Adrenal gland (tissue), 12 donors: Measurements from ENCODE around the gene FUBP1. TPM values are rescaled to one million over a fixed set of nuclear protein-coding genes. Genes with fewer than 3 reads are reported as not detected.
A peak's percentile ranks its signal among the peaks of the same experiment; 100 is the strongest.

Source experiments
- DNase-seq, 7 donors: peaks; one replicate each; pipeline ENCODE4 v3.0.0-alpha.2; 2019 to 2020
- H3K27ac ChIP-seq, 5 donors: fragments of 200-600 bp; sonication (generic) in 4 of 5; 1 replicate in 3 of 5; 2 replicates in 2 of 5; pipeline versions ENCODE4 v1.5.1 to v1.8.0; 2016 to 2020; ENCODE audit warnings: mild to moderate bottlenecking in 1 of 5
- H3K27me3 ChIP-seq: fragments of 200-600 bp; 2 replicates; pipeline ENCODE4 v1.8.0; 2021
- H3K36me3 ChIP-seq, 2 donors: fragments of 200-600 bp; replicated peaks in 1 of 2; 1 replicate in 1 of 2; 2 replicates in 1 of 2; pipeline versions ENCODE4 v1.5.1 to v1.8.0; 2018 to 2022
- H3K4me1 ChIP-seq, 2 donors: fragments of 200-600 bp; replicated peaks in 1 of 2; 1 replicate in 1 of 2; 2 replicates in 1 of 2; pipeline versions ENCODE4 v1.5.1 to v1.8.0; 2018 to 2021
- H3K4me3 ChIP-seq, 4 donors: fragments of 200-600 bp; sonication (generic) in 3 of 4; one replicate each; pipeline ENCODE4 v1.5.1; 2016 to 2018
- H3K9me3 ChIP-seq, 3 donors: fragments of 200-600 bp; sonication (generic) in 1 of 3; replicated peaks in 1 of 3; 1 replicate in 2 of 3; 2 replicates in 1 of 3; pipeline versions ENCODE4 v1.5.1 to v1.8.0; 2016 to 2021
- POLR2A ChIP-seq, 2 donors: fragments of 450-650 bp; IDR thresholded peaks; one replicate each; pipeline ENCODE4 v1.6.1; 2017; ENCODE audit warnings: antibody characterized with exemption in 2 of 2, mild to moderate bottlenecking in 2 of 2, moderate library complexity in 1 of 2
- WGBS, 4 donors: extraction: QIAGEN DNeasy Blood & Tissue Kit in 2 of 4; methylation state at CpG; one replicate each; pipeline versions ENCODE4 v1.1.5 to v1.1.7; 2013 to 2017; 5-methylcytosine and 5-hydroxymethylcytosine counted together
- intact Hi-C, 2 donors: fragments of 100-400 bp; cut with DNase I; formaldehyde crosslinking; loops; one replicate each; pipeline versions ENCODE4 v1.14.1 to v1.15.0; 2022 to 2023
- polyA plus RNA-seq, 3 donors: library from polyadenylated mRNA; stranded (reverse); fragments of 200-250 nt in 2 of 3; fragments of 350-450 nt in 1 of 3; fragmentation: Illumina TruSeq in 1 of 3; extraction: RNeasy Lipid Tissue Mini Kit (QIAGEN cat#74804) in 1 of 3; gene quantifications; one replicate each; pipeline ENCODE4 v1.2.3, GENCODE V29; 2013 to 2014
- total RNA-seq, 9 donors: library from RNA; depleted of rRNA in 4 of 9; stranded (reverse); fragments of >200 nt in 4 of 9; fragments of 120-200 nt in 1 of 9; fragmentation: NEBNext Ultra II Directional in 1 of 9; extraction: Animal tissue kit (Norgen Biotek cat#: 25700) in 1 of 9; gene quantifications; one replicate each; pipeline versions ENCODE4 v1.1.0 to v1.2.4, GENCODE V29; 2013 to 2023
- TF ChIP-seq, protein P1 (sequence below), 6 experiments: fragments of 450-650 bp in 4 of 6; fragments of 200-600 bp in 2 of 6; sonication (generic) in 1 of 6; IDR thresholded peaks; 1 replicate in 5 of 6; 2 replicates in 1 of 6; pipeline versions ENCODE4 v1.5.1 to v1.8.0; 2016 to 2021; ENCODE audit warnings: antibody characterized with exemption in 6 of 6, mild to moderate bottlenecking in 2 of 6, moderate library complexity in 1 of 6
- donor health status: healthy with polysubstance abuse.
- donor health status: Bipolar disorder and iron deficiency.
- donor health status: DM: yes; HTN: yes; CAD: no.
- donor health status: DM: no; HTN: no; CAD: no.
- donor health status: DM: no; HTN: no; CAD: no.
- donor health status: DM: yes; HTN: yes; CAD: no.

Gene FUBP1
- total and polyA plus RNA-seq, 12 donors: 37.3 to 177 (median 108) TPM

DNA sequence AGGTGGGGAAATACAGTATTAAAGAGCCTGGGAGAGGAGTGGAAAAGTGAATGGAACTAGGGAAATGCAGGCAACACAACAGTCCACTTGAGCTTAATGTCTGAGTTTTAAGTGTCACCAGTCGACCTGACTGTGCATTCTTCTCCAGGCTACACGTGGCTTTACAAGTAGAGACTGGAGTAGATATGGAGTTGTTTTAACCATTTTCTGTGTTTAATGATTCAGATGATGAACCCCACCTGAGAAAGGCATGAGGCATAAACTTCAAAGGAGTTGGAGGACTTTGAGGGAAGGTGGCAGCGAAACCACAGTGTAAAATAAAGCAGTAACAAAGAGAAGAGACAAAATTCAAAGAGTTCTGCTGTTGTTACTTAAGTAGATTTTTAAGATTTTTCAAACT is 12.6 kb downstream of the FUBP1 start:
- 87 to 90% (median 88%) methylated on average over 3 of the region's 3 CpGs for WGBS, 4 donors
- no peak for DNase-seq
- Histone ChIP-seq H3K4me1 (peaks cover 9 to 45% of the 10 kb centered on the region in 2 donors), H3K4me3 (no peak overlapping the region), H3K27ac (no peak overlapping the region), H3K36me3 (peaks cover 0 to 82% of the 10 kb centered on the region in 2 donors), H3K9me3 (no peaks in the 10 kb centered on the region), H3K27me3 (no peaks in the 10 kb centered on the region)
- intact Hi-C loops: no loop called here
- TF ChIP-seq POLR2A (IDR thresholded peaks at IDR 0.05): no peak
- TF ChIP-seq, protein P1, sequence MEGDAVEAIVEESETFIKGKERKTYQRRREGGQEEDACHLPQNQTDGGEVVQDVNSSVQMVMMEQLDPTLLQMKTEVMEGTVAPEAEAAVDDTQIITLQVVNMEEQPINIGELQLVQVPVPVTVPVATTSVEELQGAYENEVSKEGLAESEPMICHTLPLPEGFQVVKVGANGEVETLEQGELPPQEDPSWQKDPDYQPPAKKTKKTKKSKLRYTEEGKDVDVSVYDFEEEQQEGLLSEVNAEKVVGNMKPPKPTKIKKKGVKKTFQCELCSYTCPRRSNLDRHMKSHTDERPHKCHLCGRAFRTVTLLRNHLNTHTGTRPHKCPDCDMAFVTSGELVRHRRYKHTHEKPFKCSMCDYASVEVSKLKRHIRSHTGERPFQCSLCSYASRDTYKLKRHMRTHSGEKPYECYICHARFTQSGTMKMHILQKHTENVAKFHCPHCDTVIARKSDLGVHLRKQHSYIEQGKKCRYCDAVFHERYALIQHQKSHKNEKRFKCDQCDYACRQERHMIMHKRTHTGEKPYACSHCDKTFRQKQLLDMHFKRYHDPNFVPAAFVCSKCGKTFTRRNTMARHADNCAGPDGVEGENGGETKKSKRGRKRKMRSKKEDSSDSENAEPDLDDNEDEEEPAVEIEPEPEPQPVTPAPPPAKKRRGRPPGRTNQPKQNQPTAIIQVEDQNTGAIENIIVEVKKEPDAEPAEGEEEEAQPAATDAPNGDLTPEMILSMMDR (IDR thresholded peaks at IDR 0.05): no peak

DNA sequence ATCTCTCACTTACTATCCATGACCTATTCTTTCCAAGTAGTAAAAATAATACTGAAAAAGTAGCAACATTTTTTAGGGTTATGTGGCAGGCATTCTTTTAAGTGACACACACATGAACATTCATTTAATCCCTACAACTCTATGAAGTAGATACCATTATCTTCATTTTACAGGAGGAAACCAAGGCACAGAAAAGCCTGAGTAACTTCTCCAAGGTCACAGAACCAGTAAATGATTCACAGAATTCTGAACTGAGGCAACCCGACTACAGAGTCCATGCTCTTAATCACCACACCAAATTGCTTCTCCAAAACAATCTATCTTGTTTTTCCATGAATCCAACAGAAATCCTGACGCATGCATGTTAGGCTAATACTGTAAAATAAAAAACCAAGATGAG is 17.5 kb downstream of the FUBP1 start:
- Histone ChIP-seq H3K27me3 (no peaks in the 10 kb centered on the region), H3K4me3 (no peak overlapping the region), H3K9me3 (no peaks in the 10 kb centered on the region), H3K4me1 (peaks cover 17 to 47% of the 10 kb centered on the region in 2 donors), H3K36me3 (peaks cover 0 to 97% of the 10 kb centered on the region in 2 donors), H3K27ac (peak overlapping the region in 3 of 5 donors; percentile 45 to 66 (median 48))
- peak in 3 of 7 donors; percentile 32 to 40 (median 35) for DNase-seq
- WGBS, 4 donors: 42 to 54% (median 48%) methylated on average over 2 of the region's 2 CpGs
- no peak for TF ChIP-seq POLR2A (IDR thresholded peaks at IDR 0.05)
- TF ChIP-seq, protein P1 (IDR thresholded peaks at IDR 0.05): no peak
- intact Hi-C loops: no loop called here

DNA sequence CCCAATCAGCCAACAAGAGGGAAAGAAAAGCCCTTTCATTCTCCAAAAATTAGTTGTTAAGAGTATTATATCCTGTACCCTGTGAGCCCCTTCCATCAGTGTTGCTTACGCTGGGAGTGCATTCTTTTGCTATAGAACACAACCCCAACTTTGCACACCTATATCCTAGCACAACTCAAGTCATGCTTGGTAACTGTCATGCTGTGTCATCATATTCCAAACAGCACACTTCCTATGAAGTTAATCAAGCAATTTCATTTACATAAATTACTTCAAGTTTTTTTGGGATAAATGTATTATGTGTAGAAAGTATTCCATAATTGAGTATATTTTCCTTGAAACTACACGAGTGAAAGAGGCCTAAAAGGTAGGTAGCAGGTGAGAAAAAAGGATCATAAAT is 20.0 kb downstream of the FUBP1 start:
- Histone ChIP-seq H3K36me3 (peaks cover 0 to 97% of the 10 kb centered on the region in 2 donors), H3K4me1 (peaks cover 19 to 48% of the 10 kb centered on the region in 2 donors), H3K27me3 (no peaks in the 10 kb centered on the region), H3K9me3 (no peaks in the 10 kb centered on the region), H3K27ac (peak overlapping the region in 1 of 5 donors; percentile 29), H3K4me3 (no peak overlapping the region)
- TF ChIP-seq POLR2A (IDR thresholded peaks at IDR 0.05): no peak
- TF ChIP-seq, protein P1 (IDR thresholded peaks at IDR 0.05): no peak
- no peak for DNase-seq
- 85 to 94% (median 91%) methylated on average over 2 of the region's 2 CpGs for WGBS, 4 donors
- intact Hi-C loops: no loop called here

DNA sequence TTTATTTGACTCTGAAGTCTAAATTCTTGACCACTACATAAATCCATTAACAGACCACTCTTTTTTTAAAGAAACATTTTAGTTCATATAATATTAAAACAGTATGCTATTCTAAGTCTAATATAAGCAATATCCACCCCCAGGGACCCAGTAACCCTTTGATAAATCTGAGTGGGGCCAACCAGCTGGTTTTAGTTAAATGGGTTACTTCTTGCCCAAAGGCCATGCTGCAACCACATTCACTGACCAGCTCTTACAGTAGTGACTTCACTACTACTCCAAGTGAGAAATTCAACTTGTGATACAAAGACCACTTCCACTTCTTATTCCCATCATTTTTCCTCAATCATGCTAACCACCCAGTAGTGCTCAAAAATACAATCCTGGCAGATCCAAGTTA is 20.5 kb downstream of the FUBP1 start:
- Histone ChIP-seq H3K9me3 (no peaks in the 10 kb centered on the region), H3K36me3 (peaks cover 0 to 95% of the 10 kb centered on the region in 2 donors), H3K27me3 (no peaks in the 10 kb centered on the region), H3K27ac (peak overlapping the region in 2 of 5 donors; percentile 9 to 29), H3K4me3 (no peak overlapping the region), H3K4me1 (peaks cover 19 to 48% of the 10 kb centered on the region in 2 donors)
- intact Hi-C loops: no loop called here
- TF ChIP-seq POLR2A (IDR thresholded peaks at IDR 0.05): no peak
- no peak for DNase-seq

DNA sequence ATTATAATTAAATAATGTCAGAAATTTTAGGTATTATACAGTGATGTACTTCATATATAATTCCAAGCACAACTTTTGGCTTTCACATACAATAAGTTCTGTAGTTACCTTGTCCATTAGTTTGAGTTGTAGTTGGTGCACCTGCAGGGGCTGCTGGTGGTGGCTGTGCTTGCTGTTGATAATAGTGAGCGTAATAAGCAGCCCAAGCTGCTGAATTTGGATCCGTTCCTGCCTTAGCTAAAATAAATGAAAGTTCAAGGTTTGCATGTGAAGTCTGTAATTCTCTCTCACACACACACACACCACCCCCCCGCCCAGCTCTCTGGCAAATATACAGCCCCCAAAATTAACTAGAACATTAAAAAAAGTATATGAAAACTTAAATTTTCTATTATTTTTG is 22.4 kb downstream of the FUBP1 start:
- no peak for TF ChIP-seq POLR2A (IDR thresholded peaks at IDR 0.05)
- TF ChIP-seq, protein P1 (IDR thresholded peaks at IDR 0.05): no peak
- no peaks in the 10 kb centered on the region for H3K27me3 ChIP-seq
- intact Hi-C loops: no loop called here
- H3K27ac ChIP-seq: peak overlapping the region in 1 of 5 donors; percentile 4
- DNase-seq: peak in 2 of 7 donors; percentile 21 to 22
- H3K9me3 ChIP-seq: no peaks in the 10 kb centered on the region
- 40 to 54% (median 45%) methylated on average over 3 of the region's 3 CpGs for WGBS, 4 donors
- no peak overlapping the region for H3K4me3 ChIP-seq
- peaks cover 0 to 94% of the 10 kb centered on the region in 2 donors for H3K36me3 ChIP-seq
- H3K4me1 ChIP-seq: peaks cover 12 to 41% of the 10 kb centered on the region in 2 donors
